ENCODE results near the gene COX4I1.

Gene COX4I1

DNA sequence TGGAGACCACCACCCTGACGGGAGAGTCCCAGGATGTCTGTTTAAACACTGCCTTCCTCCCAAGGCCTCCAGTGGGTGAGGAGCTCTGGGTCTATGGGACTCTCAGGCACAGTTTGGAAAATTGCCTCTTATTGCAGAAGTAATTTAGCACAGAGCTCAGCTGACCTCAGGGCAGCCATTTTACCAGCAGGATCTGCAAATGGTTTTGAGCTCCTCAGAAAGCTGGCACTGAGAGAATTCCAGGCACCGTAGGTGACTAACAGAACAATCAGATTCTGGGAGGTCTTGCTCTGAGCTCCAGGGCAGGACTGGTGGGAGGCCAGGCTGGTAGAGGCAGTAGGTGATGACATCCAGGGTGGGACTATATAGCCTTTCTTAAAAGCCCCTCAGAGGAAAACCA lies 31.3 kb upstream of the COX4I1 start:
- no peak for FAIRE-seq

- no peak for FAIRE-seq
Observed at GRCh38 chr16:85770741-85771140, 28.8 kb upstream of the COX4I1 start.

DNA sequence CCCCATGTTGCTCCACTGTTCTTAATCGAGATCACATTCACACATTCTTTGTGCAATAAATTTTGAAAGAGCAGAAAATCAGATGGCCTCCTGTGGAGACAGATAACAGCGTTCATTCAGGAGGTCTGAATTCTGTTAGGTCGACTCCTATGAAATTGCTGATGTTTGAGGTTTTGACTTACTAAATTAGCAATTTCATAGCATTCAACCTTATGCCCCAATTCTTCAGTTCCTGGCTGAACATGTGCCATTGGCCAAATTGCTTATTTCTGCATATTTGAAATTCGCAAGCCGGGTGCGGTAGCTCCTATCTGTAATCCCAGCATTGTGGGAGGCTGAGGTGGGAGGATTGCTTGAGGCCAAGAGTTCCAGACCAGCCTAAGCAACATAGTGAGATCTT lies 26.5 kb upstream of the COX4I1 start:
- no peak for FAIRE-seq

- FAIRE-seq, result no peak
Observed at GRCh38 chr16:85774136-85774535, 25.4 kb upstream of the COX4I1 start.

DNA sequence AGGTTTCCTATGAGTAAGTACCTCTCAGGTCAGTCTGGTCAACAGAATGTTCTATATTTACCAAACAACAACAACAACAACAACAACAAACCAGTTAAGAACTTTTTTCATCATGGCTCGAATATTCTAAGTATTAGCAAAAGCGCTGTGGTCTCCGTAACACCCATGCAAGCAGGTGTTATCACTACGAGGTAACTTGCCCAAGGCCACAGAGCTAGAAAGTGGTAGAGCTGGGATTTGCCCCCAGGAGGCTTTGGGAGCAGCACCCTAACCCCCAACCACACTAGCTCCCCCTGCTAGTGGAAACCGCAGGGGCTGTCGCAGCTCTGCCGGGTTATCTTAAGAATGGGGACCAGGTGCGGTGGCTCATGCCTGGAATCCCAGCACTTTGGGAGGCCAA lies 24.7 kb upstream of the COX4I1 start:
- FAIRE-seq, result no peak

- no peak for FAIRE-seq
Observed at GRCh38 chr16:85777583-85778310, 21.7 kb upstream of the COX4I1 start.

GRCh38 chr16:85778873-85779272 lies 20.6 kb upstream of the COX4I1 start:
- no peak for FAIRE-seq

GRCh38 chr16:85780281-85780680 lies 19.2 kb upstream of the COX4I1 start:
- FAIRE-seq, result no peak

- FAIRE-seq, result no peak
Observed at GRCh38 chr16:85781156-85781555, 18.3 kb upstream of the COX4I1 start.

DNA sequence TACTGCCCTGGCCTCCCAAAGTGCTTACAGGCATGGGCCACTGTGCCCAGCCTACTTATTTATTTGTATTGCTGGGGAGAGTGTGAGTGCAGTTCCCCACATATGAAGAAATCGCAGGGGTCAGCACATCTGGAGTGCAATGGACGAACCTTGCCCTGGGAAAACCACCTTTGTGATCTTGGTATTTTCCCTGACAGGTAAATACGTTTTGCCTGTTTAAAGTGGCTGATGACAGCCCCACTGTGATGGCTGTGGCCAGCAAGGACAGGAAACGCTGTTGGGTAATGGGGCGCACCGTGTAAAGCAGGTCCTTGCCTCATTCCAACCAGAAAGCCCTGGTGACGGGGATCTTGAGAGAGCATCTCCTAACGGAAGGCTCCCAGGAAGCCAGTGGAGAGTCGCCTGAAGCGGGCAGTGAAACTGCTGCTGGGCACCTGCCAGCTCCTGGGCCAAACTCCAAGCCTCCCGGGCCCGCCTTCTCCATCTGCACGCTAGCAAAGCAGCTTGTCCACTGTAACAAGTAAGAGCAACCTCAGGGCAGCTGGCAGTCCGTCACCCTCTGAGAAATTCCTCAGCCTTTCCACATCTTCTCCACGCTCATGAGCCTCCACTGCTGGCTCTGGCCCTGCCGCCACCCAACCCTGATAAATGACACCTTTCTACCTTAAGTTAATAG lies 17.7 kb upstream of the COX4I1 start:
- FAIRE-seq, result no peak

DNA sequence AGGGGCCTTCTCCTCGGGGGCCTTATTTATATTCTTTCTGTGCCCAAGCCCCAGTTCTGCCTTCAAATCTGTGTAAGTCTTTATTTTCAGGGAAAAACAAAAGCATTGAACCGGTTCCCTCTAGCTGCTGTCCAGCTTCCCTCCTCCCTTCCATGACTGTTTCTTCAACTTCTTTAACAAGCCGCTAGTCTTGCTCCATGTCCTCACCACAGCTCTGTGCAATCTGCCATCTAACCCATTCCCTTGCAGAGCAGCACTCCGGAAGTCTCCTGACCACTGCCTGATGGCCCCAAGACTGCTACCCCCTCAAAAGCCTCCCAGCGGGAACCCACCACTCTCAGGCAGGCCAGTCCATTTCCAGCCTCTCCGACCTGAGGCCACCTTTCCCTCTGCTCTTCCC lies 17.0 kb upstream of the COX4I1 start:
- no peak for FAIRE-seq

- no peak for FAIRE-seq
Observed at GRCh38 chr16:85783441-85783840, 16.1 kb upstream of the COX4I1 start.

DNA sequence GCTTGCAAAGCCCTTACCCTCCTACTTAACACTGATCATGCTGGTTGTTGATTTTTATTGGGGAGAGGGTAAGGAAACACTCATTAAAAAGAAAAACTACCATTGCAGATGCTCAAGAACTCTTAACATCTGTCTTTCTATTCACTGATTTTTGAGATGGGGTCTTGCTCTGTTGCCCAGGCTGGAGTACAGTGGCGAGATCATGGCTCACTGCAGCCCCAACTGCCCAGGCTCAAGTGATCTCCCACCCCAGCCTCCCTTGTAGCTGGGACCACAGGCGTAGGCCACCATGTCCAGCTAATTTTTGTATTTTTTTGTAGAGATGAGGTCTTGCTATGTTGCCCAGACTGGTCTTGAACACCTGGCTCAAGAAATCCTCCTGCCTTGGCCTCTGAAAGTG lies 14.7 kb upstream of the COX4I1 start:
- no peak for FAIRE-seq

- no peak for FAIRE-seq
Observed at GRCh38 chr16:85785927-85786326, 13.6 kb upstream of the COX4I1 start.

DNA sequence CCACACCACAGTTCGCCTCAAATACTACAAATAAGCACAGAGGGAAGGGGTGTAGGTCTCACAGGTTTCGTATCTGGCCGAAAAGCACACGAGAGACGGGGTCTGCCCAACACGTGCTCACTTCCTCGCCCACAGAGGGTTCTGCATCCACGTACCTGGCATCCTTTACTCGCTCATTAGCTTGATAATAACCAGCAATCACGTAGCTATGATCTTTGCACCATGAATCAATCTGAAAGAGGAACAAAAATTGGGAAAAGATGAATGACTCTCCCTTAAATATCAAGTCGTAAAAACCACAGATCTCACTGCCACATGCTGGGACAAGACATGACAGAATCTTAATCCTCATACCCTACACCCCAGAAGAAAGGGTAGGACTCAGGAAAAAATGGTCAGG lies 10.7 kb upstream of the COX4I1 start:
- no peak for FAIRE-seq

GRCh38 chr16:85789773-85790172 lies 9.7 kb upstream of the COX4I1 start:
- FAIRE-seq, result no peak

DNA sequence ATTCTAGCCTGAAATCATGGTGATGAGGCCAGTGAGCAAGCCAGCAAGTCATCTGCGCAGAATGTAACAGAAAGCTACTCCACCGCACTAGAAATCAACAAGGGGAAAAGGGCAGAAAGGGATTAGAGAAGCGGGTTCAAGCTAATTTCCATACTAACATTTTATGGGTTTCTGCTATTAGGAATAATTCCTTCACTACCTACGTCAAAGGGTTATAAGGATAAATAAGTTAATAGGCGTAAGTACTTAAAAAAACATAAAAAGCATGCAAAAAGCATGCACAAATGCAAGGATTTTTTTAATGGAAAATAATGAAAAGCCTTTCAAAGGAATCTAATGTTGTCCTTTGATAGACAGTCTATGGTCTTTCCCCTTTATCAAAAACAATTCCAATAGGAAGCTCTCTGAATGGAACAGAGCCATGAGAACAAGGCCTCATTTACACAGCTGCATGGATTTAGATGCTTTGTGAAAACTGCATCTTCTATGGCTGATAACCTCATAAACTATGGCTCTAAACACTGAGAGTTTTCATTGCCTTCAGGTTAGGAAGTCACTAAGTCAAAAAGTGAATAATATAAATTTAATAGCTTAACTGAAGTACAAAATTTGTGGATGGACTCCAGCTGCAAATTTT lies 5.7 kb upstream of the COX4I1 start:
- no peak for FAIRE-seq

GRCh38 chr16:85794696-85795095 lies 4.8 kb upstream of the COX4I1 start:
- no peak for FAIRE-seq

DNA sequence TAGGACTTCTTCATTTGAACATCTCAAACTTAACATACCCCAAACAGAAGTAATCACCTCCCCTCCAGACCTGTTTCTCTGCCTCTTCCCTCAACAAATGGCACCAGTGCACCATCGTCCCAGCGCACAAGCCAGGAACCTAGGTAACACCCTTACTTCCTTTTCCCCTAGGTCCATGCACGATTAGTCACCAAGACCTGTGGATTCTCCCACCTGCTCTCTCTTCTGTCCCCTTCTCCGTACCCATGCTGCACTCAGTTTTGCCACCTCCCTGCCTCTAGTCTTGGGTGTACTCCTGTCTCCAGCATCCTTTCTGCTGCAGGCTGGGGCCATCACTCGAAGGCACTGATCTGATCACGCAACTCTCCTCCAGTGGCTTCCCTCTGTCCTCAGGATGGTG lies 3.3 kb upstream of the COX4I1 start:
- no peak for FAIRE-seq

DNA sequence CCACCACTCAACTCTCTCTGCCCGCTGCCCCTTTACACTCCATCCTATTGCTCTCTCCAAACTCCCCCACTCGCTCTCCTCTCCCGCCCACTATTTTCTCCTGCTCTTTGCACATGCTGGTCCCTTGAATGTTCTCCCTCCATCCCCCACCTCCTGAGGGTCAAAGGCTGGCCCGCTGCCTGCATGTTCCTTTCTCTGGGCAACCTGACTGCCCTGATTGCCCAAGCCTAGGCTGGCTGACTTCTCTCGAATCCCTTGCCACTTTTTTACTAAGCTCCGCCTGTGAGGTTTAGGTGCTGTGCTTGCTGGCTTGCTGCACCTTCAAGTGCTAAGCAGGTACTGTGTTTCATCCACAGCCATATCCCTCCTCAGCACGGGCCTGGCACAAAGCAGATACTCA lies 2.9 kb upstream of the COX4I1 start:
- no peak for FAIRE-seq

- FAIRE-seq, result no peak
Observed at GRCh38 chr16:85798283-85798776, 1.2 kb upstream of the COX4I1 start.

- FAIRE-seq, result no peak
Observed at GRCh38 chr16:85798901-85799496, 496 bp upstream of the COX4I1 start.

GRCh38 chr16:85800321-85800669 lies 800 bp downstream of the COX4I1 start:
- no peak for FAIRE-seq

DNA sequence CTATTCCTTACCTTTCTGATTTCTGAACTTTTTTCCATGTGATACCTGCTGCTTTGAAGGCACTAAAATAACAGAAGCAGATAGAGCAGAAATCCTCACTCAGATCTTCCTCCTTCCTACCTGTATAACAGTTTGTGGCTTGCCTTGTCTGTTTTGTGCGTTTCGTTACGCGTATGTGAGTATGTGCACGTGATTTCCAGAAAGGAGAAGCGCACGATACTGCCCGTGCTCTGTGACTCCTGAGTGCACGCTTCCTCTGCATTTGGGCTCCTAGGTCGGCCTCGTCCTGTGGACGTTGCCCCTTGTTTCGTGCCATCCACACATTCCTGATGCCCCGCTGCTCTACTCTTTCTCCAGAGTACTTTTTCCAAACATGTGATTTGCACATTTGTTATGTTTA lies 4.1 kb downstream of the COX4I1 start:
- FAIRE-seq, result no peak
